Activated CD8-positive, alpha-beta memory T cell treated with anti-CD3 and anti-CD28 coated beads for 36 hours (primary cell): Measurements from ENCODE around the gene SLX4. TPM values are rescaled to one million over a fixed set of nuclear protein-coding genes. Genes with fewer than 3 reads are reported as not detected.

Experiments used
- CTCF ChIA-PET: fragments of 350-600 bp; sonication (Branson Sonifier 250); formaldehyde crosslinking; loops from one replicate; lab custom pipeline; 2021; ENCODE audit warnings: antibody characterized with exemption; lab: Charles Lee
- POLR2A ChIA-PET: fragments of 350-600 bp; sonication (Branson Sonifier 250); formaldehyde crosslinking; loops from one replicate; lab custom pipeline; 2021; ENCODE audit warnings: antibody characterized with exemption; lab: Charles Lee
- total RNA-seq, 2 experiments: library from RNA; stranded (reverse); gene quantifications; one replicate each; pipeline ENCODE4 v1.2.3, GENCODE V29; 2021

The SLX4 gene
- total RNA-seq, 2 experiments from 2014 or later = 11.5 to 12.5 TPM

- CTCF ChIA-PET = no interaction called here
- POLR2A ChIA-PET = no interaction called here
Measured at GRCh38 chr16:3589991-3590701, 21.3 kb downstream of the SLX4 start.

- ChIA-PET POLR2A (no interaction called here), CTCF (no interaction called here)
Measured at GRCh38 chr16:3589441-3589921, 21.9 kb downstream of the SLX4 start.

GRCh38 chr16:3589001-3589400 lies 22.4 kb downstream of the SLX4 start:
- POLR2A ChIA-PET = no interaction called here

GRCh38 chr16:3587547-3588110 lies 23.8 kb downstream of the SLX4 start:
- ChIA-PET CTCF (no interaction called here), POLR2A (no interaction called here)

More at GRCh38 chr16:3589001-3589400, 22.4 kb downstream of the SLX4 start:
- CTCF ChIA-PET = no interaction called here

GRCh38 chr16:3584412-3584811 lies 27.0 kb downstream of the SLX4 start:
- CTCF ChIA-PET = no interaction called here

GRCh38 chr16:3583303-3584038 lies 27.9 kb downstream of the SLX4 start:
- POLR2A ChIA-PET = no interaction called here
- CTCF ChIA-PET = no interaction called here

More at GRCh38 chr16:3584412-3584811, 27.0 kb downstream of the SLX4 start:
- POLR2A ChIA-PET = no interaction called here

- POLR2A ChIA-PET = no interaction called here
- CTCF ChIA-PET = no interaction called here
Measured at GRCh38 chr16:3582276-3583165, 28.9 kb downstream of the SLX4 start.

GRCh38 chr16:3581392-3581791 lies 30.0 kb downstream of the SLX4 start:
- ChIA-PET POLR2A (no interaction called here), CTCF (no interaction called here)

GRCh38 chr16:3580686-3581085 lies 30.7 kb downstream of the SLX4 start:
- POLR2A ChIA-PET = interaction anchor here (0.6 kb wide), 1 partner anchor 143 kb away, joined by 5 read pairs; no protein-coding TSS in a partner anchor

GRCh38 chr16:3580251-3580651 lies 31.2 kb downstream of the SLX4 start:
- POLR2A ChIA-PET = interaction anchor here (0.6 kb wide), 1 partner anchor 143 kb away, joined by 5 read pairs; no protein-coding TSS in a partner anchor
- CTCF ChIA-PET = interaction anchor here (0.5 kb wide), 1 partner anchor 290 kb away, joined by 4 read pairs; no protein-coding TSS in a partner anchor

More at GRCh38 chr16:3580686-3581085, 30.7 kb downstream of the SLX4 start:
- CTCF ChIA-PET = interaction anchor here (0.5 kb wide), 1 partner anchor 290 kb away, joined by 4 read pairs; no protein-coding TSS in a partner anchor

GRCh38 chr16:3579776-3580175 lies 31.6 kb downstream of the SLX4 start:
- POLR2A ChIA-PET = no interaction called here

GRCh38 chr16:3578610-3579551 lies 32.5 kb downstream of the SLX4 start:
- ChIA-PET POLR2A (no interaction called here), CTCF (no interaction called here)

More at GRCh38 chr16:3579776-3580175, 31.6 kb downstream of the SLX4 start:
- CTCF ChIA-PET = no interaction called here

GRCh38 chr16:3578121-3578520 lies 33.3 kb downstream of the SLX4 start:
- ChIA-PET CTCF (no interaction called here), POLR2A (interaction anchor here (0.6 kb wide), 1 partner anchor 29 kb away, joined by 3 read pairs; no protein-coding TSS in a partner anchor)

GRCh38 chr16:3577302-3577752 lies 34.1 kb downstream of the SLX4 start, which contains the start of gene NLRC3:
Gene NLRC3, minus strand, starts transcription at chr16:3577403. Its CDS starts 12,367 bp downstream, at chr16:3565036.
- ChIA-PET POLR2A (interaction anchor here (0.6 kb wide), 1 partner anchor 30 kb away, joined by 3 read pairs; no protein-coding TSS in a partner anchor), CTCF (no interaction called here)

- POLR2A ChIA-PET = no interaction called here
- CTCF ChIA-PET = no interaction called here
Measured at GRCh38 chr16:3576211-3576610, 35.2 kb downstream of the SLX4 start.

GRCh38 chr16:3575491-3575890 lies 35.9 kb downstream of the SLX4 start:
- ChIA-PET CTCF (no interaction called here), POLR2A (no interaction called here)

- ChIA-PET CTCF (no interaction called here), POLR2A (no interaction called here)
Measured at GRCh38 chr16:3574195-3574594, 37.2 kb downstream of the SLX4 start.
